ENCODE measurements around the gene ATAD3C. TPM values are rescaled to one million over a fixed set of nuclear protein-coding genes. Genes with fewer than 3 reads are reported as not detected.
"Not testable (repeated sequence)": the region's sequence is repeated elsewhere in the genome, so short reads cannot be mapped to it uniquely, and the experiment has no call there.

Gene ATAD3C
- total and polyA plus RNA-seq, 2 of the 4 experiments (the other 2 are of a cell fraction): not detected

- Histone ChIP-seq H3K27ac (ENCODE audit: insufficient read depth, low read length) (no peak overlapping the region), H2BK15ac (ENCODE audit: low read depth, low read length) (no peak overlapping the region), H3K23ac (ENCODE audit: low read depth, low read length) (no peak overlapping the region), H2BK5ac (ENCODE audit: low read depth, low read length, poor library complexity, severe bottlenecking) (no peak overlapping the region), H2BK120ac (ENCODE audit: low read depth, low read length) (no peak overlapping the region), H3K36me3 (ENCODE audit: control insufficient read depth, insufficient read depth, low read length) (peaks cover 51% of the 10 kb centered on the region), H3K14ac (replicated peaks; ENCODE audit: low read depth, low read length) (no peak overlapping the region), H2AK5ac (ENCODE audit: low read depth, low read length) (no peak overlapping the region), H3K9ac (ENCODE audit: low read depth, low read length) (no peak overlapping the region), H3K18ac (ENCODE audit: low read depth, low read length) (no peak overlapping the region), H2AFZ (replicated peaks; ENCODE audit: low read length, poor library complexity) (no peak overlapping the region), H2AK9ac (replicated peaks; ENCODE audit: low read depth, low read length, poor library complexity) (no peak overlapping the region), H4K91ac (ENCODE audit: insufficient read depth, low read depth, low read length) (no peak overlapping the region), H3K9me1 (ENCODE audit: insufficient read depth, low read length) (peaks cover 11% of the 10 kb centered on the region), H3K4me3 (ENCODE audit: insufficient read depth, low read depth, low read length) (no peak overlapping the region), H4K5ac (ENCODE audit: low read depth, low read length) (no peak overlapping the region), H3K79me1 (ENCODE audit: low read depth in 1 of 2, low read length in 2 of 2) (peaks cover 22 to 73% of the 10 kb centered on the region in 2 experiments), H3K4ac (ENCODE audit: low read depth, low read length) (no peak overlapping the region), H3K56ac (ENCODE audit: extremely low read depth, insufficient read depth, low read length) (no peak overlapping the region), H3K9me3 (ENCODE audit: control insufficient read depth, insufficient read depth, low read length) (no peaks in the 10 kb centered on the region), H2BK20ac (ENCODE audit: low read depth, low read length) (no peak overlapping the region), H3K4me2 (ENCODE audit: low read depth, low read length) (no peak overlapping the region), H4K8ac (ENCODE audit: low read depth in 2 of 2, low read length in 2 of 2) (peak overlapping the region in 1 of 2 experiments; percentile 2; a peak in 1 of 4 replicates), H3K27me3 (ENCODE audit: control insufficient read depth, insufficient read depth, low read length) (no peaks in the 10 kb centered on the region), H3K4me1 (ENCODE audit: control insufficient read depth, insufficient read depth, low read length) (peaks cover 17% of the 10 kb centered on the region), H4K20me1 (ENCODE audit: insufficient read depth, low read length) (peaks cover 28% of the 10 kb centered on the region; the same call in 1 of the 2 replicates)
- in situ Hi-C loops (cut with MboI; ENCODE audit: low sequenced_read_pairs) (no loop called here), intact Hi-C loops (cut with micrococcal nuclease) (no loop called here), dilution Hi-C loops (cut with HindIII; ENCODE audit: low sequenced_read_pairs, unreplicated experiment) (no loop called here)
- ChIA-PET CTCF (no interaction called here), POLR2A (ENCODE audit: unreplicated experiment) (no interaction called here)
- TF ChIP-seq RCOR1 (IDR thresholded peaks at IDR 0.05; ENCODE audit: insufficient replicate concordance, low read length) (no peak), SMC3 (IDR thresholded peaks at IDR 0.05; ENCODE audit: low read depth, low read length) (peak; percentile 43), CTCF (conservative IDR thresholded peaks at IDR 0.05; ENCODE audit: low read depth, low read length) (peak; percentile 68), RAD21 (IDR thresholded peaks at IDR 0.05; ENCODE audit: low read length) (peak; percentile 23)
- no TSS peak for BruUV-seq (replicated peaks)
- no peak for ATAC-seq (ENCODE audit: low read depth)
- peak; percentile 60 for DNase-seq
- WGBS, 2 experiments (ENCODE audit: extremely low coverage in 2 of 2, insufficient read length in 1 of 2): 75% methylated on average over 5 of the region's 20 CpGs; no CpG with 5 or more reads in 1 of the 2 experiments
Measured at GRCh38 chr1:1402072-1402900, 47.2 kb upstream of the ATAD3C start.

DNA sequence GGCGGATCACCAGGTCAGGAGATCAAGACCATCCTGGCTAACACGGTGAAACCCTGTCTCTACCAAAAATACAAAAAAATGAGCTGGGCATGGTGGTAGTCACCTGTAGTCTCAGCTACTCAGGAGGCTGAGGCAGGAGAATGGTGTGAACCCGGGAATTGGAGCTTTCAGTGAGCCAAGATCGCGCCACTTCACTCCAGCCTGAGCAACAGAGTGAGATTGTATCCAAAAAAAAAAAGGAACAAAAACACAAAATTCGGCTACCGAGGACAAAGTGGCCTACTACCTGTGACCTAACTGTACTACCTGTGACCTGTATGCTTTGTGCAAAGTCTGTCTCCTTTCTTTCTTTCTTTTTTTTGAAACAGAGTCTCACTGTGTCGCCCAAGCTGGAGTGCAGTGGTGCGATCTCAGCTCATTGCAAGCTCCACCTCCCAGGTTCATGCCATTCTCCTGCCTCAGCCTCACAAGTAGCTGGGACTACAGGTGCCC is 46.5 kb upstream of the ATAD3C start:
- H3K9me3 ChIP-seq (ENCODE audit: control insufficient read depth, insufficient read depth, low read length); dilution Hi-C loops (cut with HindIII; ENCODE audit: low sequenced_read_pairs, unreplicated experiment); H3K4me3 ChIP-seq (ENCODE audit: insufficient read depth, low read depth, low read length); H2AK5ac ChIP-seq (ENCODE audit: low read depth, low read length); CTCF ChIA-PET; H3K18ac ChIP-seq (ENCODE audit: low read depth, low read length); H2BK120ac ChIP-seq (ENCODE audit: low read depth, low read length); in situ Hi-C loops (cut with MboI; ENCODE audit: low sequenced_read_pairs); H2BK20ac ChIP-seq (ENCODE audit: low read depth, low read length); H4K91ac ChIP-seq (ENCODE audit: insufficient read depth, low read depth, low read length); H2BK5ac ChIP-seq (ENCODE audit: low read depth, low read length, poor library complexity, severe bottlenecking); H2AK9ac ChIP-seq (replicated peaks; ENCODE audit: low read depth, low read length, poor library complexity); H3K4me2 ChIP-seq (ENCODE audit: low read depth, low read length); BruUV-seq (replicated peaks); POLR2A ChIA-PET (ENCODE audit: unreplicated experiment); H3K56ac ChIP-seq (ENCODE audit: extremely low read depth, insufficient read depth, low read length); ATAC-seq (ENCODE audit: low read depth); intact Hi-C loops (cut with micrococcal nuclease); H3K4ac ChIP-seq (ENCODE audit: low read depth, low read length); DNase-seq; H3K27ac ChIP-seq (ENCODE audit: insufficient read depth, low read length); H3K14ac ChIP-seq (replicated peaks; ENCODE audit: low read depth, low read length); H4K5ac ChIP-seq (ENCODE audit: low read depth, low read length); H3K23ac ChIP-seq (ENCODE audit: low read depth, low read length); H3K27me3 ChIP-seq (ENCODE audit: control insufficient read depth, insufficient read depth, low read length); H4K8ac ChIP-seq (ENCODE audit: low read depth in 2 of 2, low read length in 2 of 2); H2AFZ ChIP-seq (replicated peaks; ENCODE audit: low read length, poor library complexity); H2BK15ac ChIP-seq (ENCODE audit: low read depth, low read length); H3K9ac ChIP-seq (ENCODE audit: low read depth, low read length): not testable (repeated sequence)
- peaks cover 44% of the 10 kb centered on the region for H3K36me3 ChIP-seq (ENCODE audit: control insufficient read depth, insufficient read depth, low read length)
- H3K9me1 ChIP-seq (ENCODE audit: insufficient read depth, low read length): peaks cover 11% of the 10 kb centered on the region
- peaks cover 14% of the 10 kb centered on the region for H3K4me1 ChIP-seq (ENCODE audit: control insufficient read depth, insufficient read depth, low read length)
- 94% methylated on average over 3 of the region's 9 CpGs; no CpG with 5 or more reads in 1 of the 2 experiments for WGBS, 2 experiments (ENCODE audit: extremely low coverage in 2 of 2, insufficient read length in 1 of 2)
- peaks cover 29% of the 10 kb centered on the region; the same call in 1 of the 2 replicates for H4K20me1 ChIP-seq (ENCODE audit: insufficient read depth, low read length)
- H3K79me1 ChIP-seq (ENCODE audit: low read depth in 1 of 2, low read length in 2 of 2): peaks cover 22 to 72% of the 10 kb centered on the region in 2 experiments
